ENCODE results near the gene CLEC16A.

The CLEC16A gene

DNA sequence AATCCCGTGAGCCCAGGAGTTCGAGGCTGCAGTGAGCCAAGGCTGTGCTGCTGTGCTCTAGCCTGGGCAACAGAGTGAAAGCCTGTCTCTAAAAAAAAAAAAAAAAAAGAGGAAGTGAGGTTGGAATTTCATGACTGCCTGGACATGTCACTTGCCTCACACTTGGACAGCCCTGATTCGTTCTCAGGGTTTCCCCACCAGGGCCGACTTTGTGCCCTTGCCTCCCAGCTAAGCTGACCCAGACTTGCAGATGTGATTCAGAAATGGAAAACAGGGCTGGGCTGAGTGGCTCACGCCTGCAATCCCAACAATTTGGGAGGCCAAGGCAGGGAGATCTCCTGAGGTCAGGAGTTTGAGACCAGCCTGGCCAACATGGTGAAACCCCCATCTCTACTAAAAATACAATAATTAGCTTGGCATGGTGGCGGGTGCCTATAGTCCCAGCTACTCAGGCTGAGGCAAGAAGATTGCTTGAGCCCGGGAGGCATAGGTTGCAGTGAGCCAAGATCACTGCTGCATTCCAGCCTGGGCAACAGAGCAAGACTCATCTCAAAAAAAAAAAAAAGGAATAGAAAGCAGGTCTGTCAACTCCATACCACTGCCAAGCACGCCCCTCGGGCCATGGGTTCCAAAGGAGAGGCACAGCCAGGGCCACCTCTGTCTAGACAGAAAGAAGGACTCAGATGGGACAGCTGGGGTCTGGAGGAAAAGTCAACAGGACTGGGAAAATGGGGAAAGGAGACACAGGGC lies 264.7 kb downstream of the CLEC16A start:
- DNase-seq (ENCODE audit: insufficient read length, low spot score) (no peak), FAIRE-seq (no peak)
- TF ChIP-seq CTCF (IDR thresholded peaks at IDR 0.05; ENCODE audit: insufficient read depth, missing control alignments) = no peak

- no peak for FAIRE-seq
- TF ChIP-seq CTCF (IDR thresholded peaks at IDR 0.05; ENCODE audit: insufficient read depth, missing control alignments) = no peak
- no peak for DNase-seq (ENCODE audit: insufficient read length, low spot score)
Observed at GRCh38 chr16:11210260-11210659, 265.9 kb downstream of the CLEC16A start.

GRCh38 chr16:11211061-11211976 lies 267.0 kb downstream of the CLEC16A start:
- TF ChIP-seq CTCF (IDR thresholded peaks at IDR 0.05; ENCODE audit: insufficient read depth, missing control alignments) = peak; percentile 17
- DNase-seq (ENCODE audit: insufficient read length, low spot score) (no peak), FAIRE-seq (no peak)

- DNase-seq (ENCODE audit: insufficient read length, low spot score) (no peak), FAIRE-seq (no peak)
- no peak for TF ChIP-seq CTCF (IDR thresholded peaks at IDR 0.05; ENCODE audit: insufficient read depth, missing control alignments)
Observed at GRCh38 chr16:11211977-11212797, 267.8 kb downstream of the CLEC16A start.

DNA sequence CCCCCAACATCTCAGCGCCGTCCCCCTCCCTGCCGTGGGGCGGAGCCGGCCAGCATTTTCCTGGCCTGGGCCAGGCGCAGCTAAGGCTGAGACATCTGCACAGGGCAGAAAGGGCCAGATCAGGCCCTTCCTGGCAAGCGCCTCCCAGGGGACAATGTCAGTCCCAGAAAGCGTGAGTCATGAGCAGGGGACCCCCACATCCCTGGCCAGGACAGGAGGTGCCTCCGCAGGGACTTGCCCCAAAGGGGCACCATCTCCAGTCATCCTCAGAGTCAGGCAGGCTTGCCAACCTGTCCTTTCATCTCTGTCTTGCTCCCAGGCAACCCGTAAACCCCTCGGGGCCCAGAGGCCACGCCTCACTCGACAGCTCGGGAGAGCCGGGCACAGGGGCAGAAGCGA lies 268.4 kb downstream of the CLEC16A start:
- no peak for TF ChIP-seq CTCF (IDR thresholded peaks at IDR 0.05; ENCODE audit: insufficient read depth, missing control alignments)
- no peak for FAIRE-seq
- no peak for DNase-seq (ENCODE audit: insufficient read length, low spot score)

DNA sequence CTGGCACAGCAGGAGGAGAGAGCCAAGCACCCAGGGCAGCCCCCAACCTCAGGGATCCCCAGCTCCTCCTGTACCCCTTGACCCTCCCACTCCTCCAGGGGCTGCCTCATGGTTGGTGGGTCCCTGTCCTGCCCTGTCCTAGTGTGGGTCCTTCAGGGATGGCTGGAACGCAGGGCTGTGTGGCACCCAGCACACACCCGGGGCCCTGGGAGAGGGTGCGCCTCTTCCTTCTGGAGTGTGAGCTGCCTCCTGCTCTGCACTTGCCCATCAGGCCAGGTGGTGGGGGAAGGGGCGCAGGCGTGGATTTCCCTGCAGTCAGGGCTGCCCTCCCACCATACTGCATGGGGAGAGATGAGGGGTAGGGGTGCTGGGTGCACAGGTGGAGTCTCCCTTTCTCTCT lies 269.0 kb downstream of the CLEC16A start:
- DNase-seq (ENCODE audit: insufficient read length, low spot score) = no peak
- no peak for TF ChIP-seq CTCF (IDR thresholded peaks at IDR 0.05; ENCODE audit: insufficient read depth, missing control alignments)
- FAIRE-seq = no peak

Data from D721Med (cell line).